GM12875 (cell line): Measurements from ENCODE around the gene DHODH.

ENCODE experiments used
- H3K4me3 ChIP-seq: one replicate; pipeline ENCODE4 v1.5.1; 2011; ENCODE audit warnings: low read depth, low read length, control low read depth
- CTCF ChIP-seq: IDR thresholded peaks from 2 replicates; pipeline ENCODE4 v1.5.1; 2011; ENCODE audit warnings: low read depth, mild to moderate bottlenecking, control low read depth, inconsistent platforms, low read length, moderate library complexity, borderline replicate concordance; ENCODE audit not compliant: insufficient read depth

Gene DHODH

DNA sequence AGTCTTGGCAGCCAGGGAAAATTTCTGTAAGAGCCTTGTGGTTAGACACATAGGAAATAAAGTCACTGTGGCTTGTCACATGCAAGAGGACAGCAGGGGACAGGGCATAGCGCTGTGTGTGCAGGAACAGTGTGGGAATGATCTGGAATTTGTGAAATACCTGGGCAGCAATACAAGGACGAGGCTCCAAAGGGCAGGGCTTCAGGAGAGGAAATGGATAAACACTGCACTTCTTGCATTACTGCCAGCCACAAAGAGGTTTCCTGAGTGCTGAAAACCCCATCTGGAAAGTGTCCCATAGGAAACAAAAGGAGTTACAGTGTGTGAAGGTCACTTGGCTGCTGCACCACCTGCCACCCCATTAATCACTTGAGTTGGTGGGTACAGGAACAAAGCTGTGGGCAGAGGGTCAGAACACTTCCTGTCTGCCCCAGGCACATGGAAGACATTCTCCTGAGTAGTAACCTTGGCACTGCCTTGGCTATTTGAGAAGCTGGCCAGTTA lies 33.7 kb downstream of the DHODH start:
- no peak overlapping the region for H3K4me3 ChIP-seq
- TF ChIP-seq CTCF: no peak

- no peak overlapping the region for H3K4me3 ChIP-seq
- TF ChIP-seq CTCF: no peak
Observed at GRCh38 chr16:72043058-72043457, 34.5 kb downstream of the DHODH start.

DNA sequence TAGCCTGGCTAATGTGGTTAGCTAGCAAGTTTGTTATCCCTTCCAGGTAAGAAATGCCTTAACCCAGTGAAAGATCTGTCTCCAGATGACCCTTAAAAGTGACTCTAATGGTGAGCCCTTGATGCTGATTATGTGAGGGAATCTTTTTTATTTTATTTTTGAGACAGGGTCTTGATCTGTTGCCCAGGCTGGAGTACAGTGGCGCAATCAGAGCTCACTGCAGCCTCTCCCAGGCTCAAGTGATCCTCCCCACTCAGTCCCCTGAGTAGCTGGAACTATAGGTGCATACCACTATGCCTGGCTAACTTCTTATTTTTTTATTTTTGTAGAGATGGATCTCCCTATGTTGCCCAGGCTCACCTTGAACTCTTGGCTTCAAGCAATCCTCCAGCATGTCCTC lies 35.0 kb downstream of the DHODH start:
- no peak overlapping the region for H3K4me3 ChIP-seq
- TF ChIP-seq CTCF: no peak

DNA sequence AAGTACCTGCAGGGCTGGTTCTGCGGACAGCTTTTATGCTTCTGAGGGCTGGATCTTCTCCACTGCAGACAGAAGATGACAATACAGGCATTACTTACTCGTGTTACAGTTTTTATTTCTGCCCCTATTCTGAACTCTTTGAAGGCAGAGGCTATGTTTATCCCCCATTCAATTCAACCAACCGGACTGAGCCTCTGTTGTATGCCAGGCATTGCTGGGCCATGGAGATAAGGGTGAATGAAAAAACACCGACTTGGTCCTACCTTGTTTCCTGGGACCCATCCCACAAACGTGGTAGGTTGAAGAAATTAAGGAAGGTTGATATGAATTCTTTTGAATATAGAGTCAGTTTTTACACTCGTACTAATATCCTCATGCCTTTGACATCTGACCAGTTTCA lies 35.8 kb downstream of the DHODH start:
- TF ChIP-seq CTCF: no peak
- no peak overlapping the region for H3K4me3 ChIP-seq

- no peak overlapping the region for H3K4me3 ChIP-seq
- TF ChIP-seq CTCF: no peak
Observed at GRCh38 chr16:72044825-72045359, 36.3 kb downstream of the DHODH start.

GRCh38 chr16:72049110-72049509 lies 40.6 kb downstream of the DHODH start:
- no peak for TF ChIP-seq CTCF

DNA sequence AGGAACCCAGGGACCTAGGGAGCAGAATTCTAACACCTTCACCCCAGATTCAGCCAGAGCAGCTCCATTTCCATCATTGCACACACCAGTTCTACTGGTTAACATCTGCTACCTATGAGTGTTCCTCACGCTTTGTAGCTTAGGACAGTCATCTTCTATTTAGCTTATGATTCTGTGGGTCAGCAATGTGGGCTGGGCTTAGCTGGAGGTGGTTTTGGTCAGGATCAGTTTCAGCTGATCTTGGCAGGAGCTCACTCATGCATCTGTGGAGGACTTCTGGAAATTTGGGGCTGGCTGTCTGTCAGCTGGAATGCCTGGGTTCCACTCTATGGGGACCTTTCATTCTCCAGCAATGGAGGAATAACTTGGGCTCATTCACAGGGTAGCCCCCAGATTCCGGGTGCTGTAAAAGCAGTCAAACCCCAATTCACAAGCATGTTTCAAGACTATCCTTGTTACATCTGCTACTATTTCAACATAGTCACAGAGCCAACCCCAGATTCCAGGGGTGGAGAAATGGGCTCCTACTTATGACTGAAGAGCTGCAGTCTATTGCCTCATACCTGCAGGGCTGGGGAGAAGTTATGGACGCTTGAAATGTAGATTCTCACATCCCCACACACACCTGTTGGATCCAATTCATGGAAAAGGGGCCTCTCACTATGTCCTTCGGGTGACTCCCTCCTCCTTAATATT lies 42.4 kb downstream of the DHODH start:
- no peak for TF ChIP-seq CTCF
- no peak overlapping the region for H3K4me3 ChIP-seq

More at GRCh38 chr16:72049110-72049509, 40.6 kb downstream of the DHODH start:
- no peak overlapping the region for H3K4me3 ChIP-seq
